HL-60 (cell line): Measurements from ENCODE around the gene SCFD1.
"Not testable (repeated sequence)": the region's sequence is repeated elsewhere in the genome, so short reads cannot be mapped to it uniquely, and the experiment has no call there.

Experiments used
- DNase-seq, 2 experiments: peaks; one replicate each; pipeline ENCODE4 v3.0.0-alpha.2; 2010 to 2020; ENCODE audit warnings: low read depth in 1 of 2, low spot score in 1 of 2
- H3K27ac ChIP-seq: fragments of 250-450 bp; sonication (Bioruptor Pico); replicated peaks from 2 replicates; pipeline ENCODE4 v1.5.1; 2020; ENCODE audit warnings: mild to moderate bottlenecking, moderate library complexity
- H3K27me3 ChIP-seq: fragments of 250-450 bp; sonication (Bioruptor Pico); 2 replicates; pipeline ENCODE4 v1.5.1; 2021; ENCODE audit warnings: mild to moderate bottlenecking, moderate library complexity; ENCODE audit not compliant: insufficient read depth, poor library complexity, severe bottlenecking
- H3K4me3 ChIP-seq: replicated peaks from 2 replicates; pipeline ENCODE4 v1.5.1; 2011; ENCODE audit warnings: mild to moderate bottlenecking, control low read depth, low read length; ENCODE audit not compliant: insufficient read depth
- GABPA ChIP-seq: IDR thresholded peaks from 2 replicates; pipeline ENCODE4 v1.6.1; 2012; ENCODE audit warnings: low read depth
- POLR2AphosphoS5 ChIP-seq: IDR thresholded peaks from 2 replicates; pipeline ENCODE4 v1.6.1; 2012; ENCODE audit warnings: low read depth
- SPI1 ChIP-seq: IDR thresholded peaks from 2 replicates; pipeline ENCODE4 v1.6.1; 2012; ENCODE audit warnings: low read depth, mild to moderate bottlenecking, borderline replicate concordance
- TF ChIP-seq, protein P1 (sequence below): IDR thresholded peaks from one replicate; pipeline ENCODE4 v1.5.1; 2011; ENCODE audit warnings: low read length, control low read depth, inconsistent platforms; ENCODE audit not compliant: insufficient read depth
- TF ChIP-seq, protein P2 (sequence below): IDR thresholded peaks from 2 replicates; pipeline ENCODE4 v1.6.1; 2012; ENCODE audit warnings: low read depth; ENCODE audit not compliant: insufficient replicate concordance

Gene SCFD1

GRCh38 chr14:30625533-30625932 lies 3.4 kb downstream of the SCFD1 start:
- Histone ChIP-seq H3K27ac (no peak overlapping the region), H3K4me3 (no peak overlapping the region), H3K27me3 (no peaks in the 10 kb centered on the region)
- TF ChIP-seq SPI1 (no peak), GABPA (no peak), POLR2AphosphoS5 (no peak)
- TF ChIP-seq, protein P1, sequence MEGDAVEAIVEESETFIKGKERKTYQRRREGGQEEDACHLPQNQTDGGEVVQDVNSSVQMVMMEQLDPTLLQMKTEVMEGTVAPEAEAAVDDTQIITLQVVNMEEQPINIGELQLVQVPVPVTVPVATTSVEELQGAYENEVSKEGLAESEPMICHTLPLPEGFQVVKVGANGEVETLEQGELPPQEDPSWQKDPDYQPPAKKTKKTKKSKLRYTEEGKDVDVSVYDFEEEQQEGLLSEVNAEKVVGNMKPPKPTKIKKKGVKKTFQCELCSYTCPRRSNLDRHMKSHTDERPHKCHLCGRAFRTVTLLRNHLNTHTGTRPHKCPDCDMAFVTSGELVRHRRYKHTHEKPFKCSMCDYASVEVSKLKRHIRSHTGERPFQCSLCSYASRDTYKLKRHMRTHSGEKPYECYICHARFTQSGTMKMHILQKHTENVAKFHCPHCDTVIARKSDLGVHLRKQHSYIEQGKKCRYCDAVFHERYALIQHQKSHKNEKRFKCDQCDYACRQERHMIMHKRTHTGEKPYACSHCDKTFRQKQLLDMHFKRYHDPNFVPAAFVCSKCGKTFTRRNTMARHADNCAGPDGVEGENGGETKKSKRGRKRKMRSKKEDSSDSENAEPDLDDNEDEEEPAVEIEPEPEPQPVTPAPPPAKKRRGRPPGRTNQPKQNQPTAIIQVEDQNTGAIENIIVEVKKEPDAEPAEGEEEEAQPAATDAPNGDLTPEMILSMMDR, result no peak
- TF ChIP-seq, protein P2, sequence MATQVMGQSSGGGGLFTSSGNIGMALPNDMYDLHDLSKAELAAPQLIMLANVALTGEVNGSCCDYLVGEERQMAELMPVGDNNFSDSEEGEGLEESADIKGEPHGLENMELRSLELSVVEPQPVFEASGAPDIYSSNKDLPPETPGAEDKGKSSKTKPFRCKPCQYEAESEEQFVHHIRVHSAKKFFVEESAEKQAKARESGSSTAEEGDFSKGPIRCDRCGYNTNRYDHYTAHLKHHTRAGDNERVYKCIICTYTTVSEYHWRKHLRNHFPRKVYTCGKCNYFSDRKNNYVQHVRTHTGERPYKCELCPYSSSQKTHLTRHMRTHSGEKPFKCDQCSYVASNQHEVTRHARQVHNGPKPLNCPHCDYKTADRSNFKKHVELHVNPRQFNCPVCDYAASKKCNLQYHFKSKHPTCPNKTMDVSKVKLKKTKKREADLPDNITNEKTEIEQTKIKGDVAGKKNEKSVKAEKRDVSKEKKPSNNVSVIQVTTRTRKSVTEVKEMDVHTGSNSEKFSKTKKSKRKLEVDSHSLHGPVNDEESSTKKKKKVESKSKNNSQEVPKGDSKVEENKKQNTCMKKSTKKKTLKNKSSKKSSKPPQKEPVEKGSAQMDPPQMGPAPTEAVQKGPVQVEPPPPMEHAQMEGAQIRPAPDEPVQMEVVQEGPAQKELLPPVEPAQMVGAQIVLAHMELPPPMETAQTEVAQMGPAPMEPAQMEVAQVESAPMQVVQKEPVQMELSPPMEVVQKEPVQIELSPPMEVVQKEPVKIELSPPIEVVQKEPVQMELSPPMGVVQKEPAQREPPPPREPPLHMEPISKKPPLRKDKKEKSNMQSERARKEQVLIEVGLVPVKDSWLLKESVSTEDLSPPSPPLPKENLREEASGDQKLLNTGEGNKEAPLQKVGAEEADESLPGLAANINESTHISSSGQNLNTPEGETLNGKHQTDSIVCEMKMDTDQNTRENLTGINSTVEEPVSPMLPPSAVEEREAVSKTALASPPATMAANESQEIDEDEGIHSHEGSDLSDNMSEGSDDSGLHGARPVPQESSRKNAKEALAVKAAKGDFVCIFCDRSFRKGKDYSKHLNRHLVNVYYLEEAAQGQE, result no peak
- DNase-seq, result no peak

- DNase-seq, H3K27ac ChIP-seq, H3K4me3 ChIP-seq, H3K27me3 ChIP-seq: not testable (repeated sequence)
Measured at GRCh38 chr14:30629432-30629831, 7.3 kb downstream of the SCFD1 start.

- DNase-seq, result no peak
- no peak overlapping the region for H3K27ac ChIP-seq
- TF ChIP-seq SPI1, result no peak
- TF ChIP-seq, protein P2, result no peak
- TF ChIP-seq, protein P1, result no peak
- no peak for TF ChIP-seq POLR2AphosphoS5
- TF ChIP-seq GABPA, result no peak
- no peak overlapping the region for H3K4me3 ChIP-seq
- no peaks in the 10 kb centered on the region for H3K27me3 ChIP-seq
Measured at GRCh38 chr14:30630248-30630647, 8.1 kb downstream of the SCFD1 start.

DNA sequence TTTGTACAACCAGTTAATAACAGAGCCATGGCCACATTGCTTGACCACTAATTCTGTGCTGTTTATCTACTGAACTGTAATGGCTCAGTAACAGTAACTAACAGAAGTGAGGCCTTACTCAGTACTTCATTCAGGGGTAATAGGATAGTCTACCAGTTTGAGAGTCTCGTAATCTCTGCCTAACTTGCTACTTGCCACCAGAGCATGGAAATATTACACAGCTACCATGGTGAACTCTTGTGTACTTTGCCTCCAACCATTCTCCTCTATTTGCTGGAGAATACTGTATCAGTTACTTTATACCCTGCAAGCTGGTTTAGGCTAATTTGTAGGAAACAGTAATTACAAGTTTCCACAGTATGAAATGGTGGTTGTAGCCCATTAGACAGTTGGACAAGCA lies 10.6 kb downstream of the SCFD1 start:
- no peak overlapping the region for H3K4me3 ChIP-seq
- no peaks in the 10 kb centered on the region for H3K27me3 ChIP-seq
- DNase-seq, result no peak
- H3K27ac ChIP-seq, result no peak overlapping the region
- TF ChIP-seq SPI1, result no peak
- TF ChIP-seq, protein P2, result no peak
- no peak for TF ChIP-seq GABPA
- TF ChIP-seq POLR2AphosphoS5, result no peak
